Measurements from ENCODE around the gene PLEKHH3. TPM values are rescaled to one million over a fixed set of nuclear protein-coding genes. Genes with fewer than 3 reads are reported as not detected.

PLEKHH3 gene
- total and polyA plus RNA-seq, 2 experiments from 2014 or later, result 20.5 to 33.7 TPM

DNA sequence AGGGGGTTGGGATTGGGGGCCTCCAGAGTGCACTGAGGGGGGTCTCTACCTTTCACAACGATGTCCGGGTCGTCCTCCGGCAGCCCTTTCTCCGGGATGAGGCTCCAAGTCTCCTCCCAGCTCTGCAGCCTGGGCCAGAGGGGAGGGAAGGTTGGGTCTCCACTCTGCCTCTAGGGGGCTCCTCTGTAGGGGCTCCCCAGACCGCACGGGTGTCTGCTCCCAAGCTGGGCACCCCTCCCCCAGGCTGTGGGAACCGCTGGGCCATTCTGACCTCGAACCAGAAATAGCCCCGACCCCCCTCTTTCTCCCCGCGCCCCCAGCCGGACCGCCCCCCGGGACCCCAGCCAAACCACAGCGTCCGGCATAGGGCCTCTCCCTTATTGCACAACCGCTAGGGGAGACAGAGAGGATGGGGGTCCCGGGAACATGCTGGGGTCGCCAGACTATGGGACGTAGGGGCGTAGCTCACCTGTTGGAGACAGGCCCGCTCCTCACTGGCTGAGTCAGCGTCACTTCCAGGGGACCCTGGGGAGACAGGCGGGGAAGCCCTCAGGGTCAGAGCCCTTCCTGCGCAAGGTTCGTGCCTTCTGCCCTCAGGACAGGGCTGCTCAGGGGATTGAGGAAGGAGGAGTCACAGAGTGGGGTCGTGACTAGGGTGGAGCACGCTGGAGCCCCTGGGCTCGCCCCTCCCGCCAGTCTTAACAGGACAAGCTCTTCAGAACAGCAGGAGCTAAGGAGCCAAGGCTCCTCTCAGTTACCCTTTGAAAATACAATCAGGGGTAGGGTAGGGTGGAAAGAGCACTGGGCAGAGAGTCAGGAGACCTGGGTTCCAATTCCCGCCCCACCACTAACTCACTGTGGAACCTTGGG, 2.7 kb downstream of the PLEKHH3 start:
- H3K4me2 ChIP-seq, result peak overlapping the region; percentile 95
- peaks cover 20% of the 10 kb centered on the region for H4K20me1 ChIP-seq (ENCODE audit: insufficient read depth, poor library complexity, severe bottlenecking)
- 48% methylated on average over 27 of the region's 32 CpGs for WGBS (ENCODE audit: low lambda C conversion rate, missing lambda C conversion rate)
- H2AFZ ChIP-seq, result no peak overlapping the region
- no peak overlapping the region for H3K27ac ChIP-seq
- TF ChIP-seq, protein P1, sequence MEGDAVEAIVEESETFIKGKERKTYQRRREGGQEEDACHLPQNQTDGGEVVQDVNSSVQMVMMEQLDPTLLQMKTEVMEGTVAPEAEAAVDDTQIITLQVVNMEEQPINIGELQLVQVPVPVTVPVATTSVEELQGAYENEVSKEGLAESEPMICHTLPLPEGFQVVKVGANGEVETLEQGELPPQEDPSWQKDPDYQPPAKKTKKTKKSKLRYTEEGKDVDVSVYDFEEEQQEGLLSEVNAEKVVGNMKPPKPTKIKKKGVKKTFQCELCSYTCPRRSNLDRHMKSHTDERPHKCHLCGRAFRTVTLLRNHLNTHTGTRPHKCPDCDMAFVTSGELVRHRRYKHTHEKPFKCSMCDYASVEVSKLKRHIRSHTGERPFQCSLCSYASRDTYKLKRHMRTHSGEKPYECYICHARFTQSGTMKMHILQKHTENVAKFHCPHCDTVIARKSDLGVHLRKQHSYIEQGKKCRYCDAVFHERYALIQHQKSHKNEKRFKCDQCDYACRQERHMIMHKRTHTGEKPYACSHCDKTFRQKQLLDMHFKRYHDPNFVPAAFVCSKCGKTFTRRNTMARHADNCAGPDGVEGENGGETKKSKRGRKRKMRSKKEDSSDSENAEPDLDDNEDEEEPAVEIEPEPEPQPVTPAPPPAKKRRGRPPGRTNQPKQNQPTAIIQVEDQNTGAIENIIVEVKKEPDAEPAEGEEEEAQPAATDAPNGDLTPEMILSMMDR (IDR thresholded peaks at IDR 0.05; ENCODE audit: poor library complexity), result peak; percentile 44
- no peak for TF ChIP-seq EZH2 (IDR thresholded peaks at IDR 0.05; ENCODE audit: borderline replicate concordance)
- no peaks in the 10 kb centered on the region for H3K36me3 ChIP-seq (replicated peaks; ENCODE audit: insufficient read depth, low read depth)
- peak; percentile 55 for DNase-seq (ENCODE audit: low spot score)
- H3K9me3 ChIP-seq (ENCODE audit: low read depth), result no peaks in the 10 kb centered on the region
- peaks cover 30% of the 10 kb centered on the region for H3K79me2 ChIP-seq
- no peaks in the 10 kb centered on the region for H3K9me2 ChIP-seq (replicated peaks; ENCODE audit: insufficient read depth)
- no peak overlapping the region for H3K4me3 ChIP-seq
- H3K27me3 ChIP-seq, result no peaks in the 10 kb centered on the region
- peaks cover 33% of the 10 kb centered on the region for H3K4me1 ChIP-seq (ENCODE audit: insufficient read depth)

DNA sequence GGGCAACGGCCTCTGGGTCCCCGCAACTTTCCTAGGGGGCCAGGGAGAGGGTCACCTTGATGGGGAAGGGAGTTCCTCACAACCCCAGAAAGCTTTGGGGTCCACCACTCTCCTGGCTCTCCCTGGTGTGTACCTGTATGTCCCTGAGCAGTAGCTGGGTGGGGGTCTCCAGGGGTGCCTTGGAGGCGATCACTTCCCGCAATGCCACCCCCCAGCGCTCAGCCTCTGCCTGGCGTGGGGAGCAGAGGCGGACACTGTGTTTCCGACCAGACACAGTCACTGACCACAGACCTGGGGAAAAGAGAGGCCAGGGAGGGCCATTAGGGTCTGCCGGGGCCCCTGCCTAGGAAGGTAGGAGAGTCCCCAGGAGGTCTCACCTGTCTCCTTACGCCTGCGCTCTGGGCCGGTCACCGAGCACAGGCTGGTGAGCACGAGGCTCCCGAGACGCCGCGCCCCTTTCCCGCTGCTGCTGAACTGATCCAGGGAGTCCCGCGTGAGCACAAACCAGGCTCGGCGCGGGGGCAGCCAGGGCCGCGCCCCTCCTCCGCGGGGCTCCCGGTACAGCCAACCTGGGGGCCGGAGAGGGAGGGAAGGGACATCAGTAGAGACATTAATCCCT, 3.4 kb downstream of the PLEKHH3 start:
- no peak overlapping the region for H3K4me3 ChIP-seq
- H3K4me2 ChIP-seq, result peak overlapping the region; percentile 95
- WGBS (ENCODE audit: low lambda C conversion rate, missing lambda C conversion rate), result 76% methylated on average over 30 of the region's 30 CpGs
- peaks cover 28% of the 10 kb centered on the region for H3K4me1 ChIP-seq (ENCODE audit: insufficient read depth)
- no peaks in the 10 kb centered on the region for H3K9me2 ChIP-seq (replicated peaks; ENCODE audit: insufficient read depth)
- no peaks in the 10 kb centered on the region for H3K36me3 ChIP-seq (replicated peaks; ENCODE audit: insufficient read depth, low read depth)
- peaks cover 20% of the 10 kb centered on the region for H4K20me1 ChIP-seq (ENCODE audit: insufficient read depth, poor library complexity, severe bottlenecking)
- H2AFZ ChIP-seq, result no peak overlapping the region
- TF ChIP-seq EZH2 (IDR thresholded peaks at IDR 0.05; ENCODE audit: borderline replicate concordance), result no peak
- no peak for TF ChIP-seq EZH2phosphoT487 (IDR thresholded peaks at IDR 0.05; ENCODE audit: low read depth, severe bottlenecking, unreplicated experiment)
- TF ChIP-seq, protein P1 (IDR thresholded peaks at IDR 0.05; ENCODE audit: poor library complexity), result no peak
- no peak overlapping the region for H3K27ac ChIP-seq
- no peaks in the 10 kb centered on the region for H3K9me3 ChIP-seq (ENCODE audit: low read depth)
- no peaks in the 10 kb centered on the region for H3K27me3 ChIP-seq
- DNase-seq (ENCODE audit: low spot score), result no peak
- peaks cover 30% of the 10 kb centered on the region for H3K79me2 ChIP-seq

- H3K27ac ChIP-seq, result no peak overlapping the region
- H3K9me2 ChIP-seq (replicated peaks; ENCODE audit: insufficient read depth), result no peaks in the 10 kb centered on the region
- H3K4me1 ChIP-seq (ENCODE audit: insufficient read depth), result peaks cover 36% of the 10 kb centered on the region
- H3K9me3 ChIP-seq (ENCODE audit: low read depth), result no peaks in the 10 kb centered on the region
- no peak overlapping the region for H2AFZ ChIP-seq
- H3K27me3 ChIP-seq, result no peaks in the 10 kb centered on the region
- no peak overlapping the region for H3K4me3 ChIP-seq
- 93% methylated on average over 20 of the region's 28 CpGs for WGBS (ENCODE audit: low lambda C conversion rate, missing lambda C conversion rate)
- H4K20me1 ChIP-seq (ENCODE audit: insufficient read depth, poor library complexity, severe bottlenecking), result peaks cover 20% of the 10 kb centered on the region
- no peak overlapping the region for H3K4me2 ChIP-seq
- TF ChIP-seq EZH2 (IDR thresholded peaks at IDR 0.05; ENCODE audit: borderline replicate concordance) (no peak), EZH2phosphoT487 (IDR thresholded peaks at IDR 0.05; ENCODE audit: low read depth, severe bottlenecking, unreplicated experiment) (no peak)
- TF ChIP-seq, protein P1 (IDR thresholded peaks at IDR 0.05; ENCODE audit: poor library complexity), result no peak
- no peak for DNase-seq (ENCODE audit: low spot score)
- H3K79me2 ChIP-seq, result peaks cover 30% of the 10 kb centered on the region
- no peaks in the 10 kb centered on the region for H3K36me3 ChIP-seq (replicated peaks; ENCODE audit: insufficient read depth, low read depth)
Measured at GRCh38 chr17:42672038-42672437, 4.8 kb downstream of the PLEKHH3 start.
